Breast epithelium (tissue), 3 donors: ENCODE data around the gene DCTN2.

Experiments used
- POLR2AphosphoS5 ChIP-seq, 3 donors: sonication (generic); formaldehyde crosslinking; IDR thresholded peaks; one replicate each; pipeline ENCODE4 v1.6.1; 2017; ENCODE audit warnings: antibody characterized with exemption in 3 of 3
- TF ChIP-seq, protein P1 (sequence below), 3 donors: fragments of 450-650 bp; IDR thresholded peaks; one replicate each; pipeline ENCODE4 v1.5.1; 2016 to 2017; ENCODE audit warnings: antibody characterized with exemption in 3 of 3, mild to moderate bottlenecking in 3 of 3, moderate library complexity in 3 of 3

DNA sequence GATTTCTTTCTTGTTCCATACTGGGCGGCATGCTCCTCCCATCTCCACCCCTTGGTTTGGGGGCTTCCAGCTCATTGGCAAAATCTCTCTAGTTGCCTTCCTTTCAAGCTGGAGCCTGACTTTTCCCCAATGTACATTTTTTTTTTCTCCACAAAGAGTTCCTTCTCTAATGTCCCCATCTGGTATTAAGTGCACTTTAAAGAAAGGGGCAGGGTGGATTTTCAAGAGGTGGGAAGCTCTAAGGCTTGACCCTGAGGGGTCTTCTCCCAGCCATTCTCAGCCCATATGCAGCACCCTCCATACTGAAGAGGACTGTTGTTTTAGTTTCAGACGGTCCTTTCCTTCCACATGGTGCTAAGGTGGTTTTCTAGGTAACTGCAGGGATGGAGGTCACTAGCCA lies 38.2 kb upstream of the DCTN2 start:
- TF ChIP-seq POLR2AphosphoS5 (IDR thresholded peaks at IDR 0.05): no peak
- TF ChIP-seq, protein P1, sequence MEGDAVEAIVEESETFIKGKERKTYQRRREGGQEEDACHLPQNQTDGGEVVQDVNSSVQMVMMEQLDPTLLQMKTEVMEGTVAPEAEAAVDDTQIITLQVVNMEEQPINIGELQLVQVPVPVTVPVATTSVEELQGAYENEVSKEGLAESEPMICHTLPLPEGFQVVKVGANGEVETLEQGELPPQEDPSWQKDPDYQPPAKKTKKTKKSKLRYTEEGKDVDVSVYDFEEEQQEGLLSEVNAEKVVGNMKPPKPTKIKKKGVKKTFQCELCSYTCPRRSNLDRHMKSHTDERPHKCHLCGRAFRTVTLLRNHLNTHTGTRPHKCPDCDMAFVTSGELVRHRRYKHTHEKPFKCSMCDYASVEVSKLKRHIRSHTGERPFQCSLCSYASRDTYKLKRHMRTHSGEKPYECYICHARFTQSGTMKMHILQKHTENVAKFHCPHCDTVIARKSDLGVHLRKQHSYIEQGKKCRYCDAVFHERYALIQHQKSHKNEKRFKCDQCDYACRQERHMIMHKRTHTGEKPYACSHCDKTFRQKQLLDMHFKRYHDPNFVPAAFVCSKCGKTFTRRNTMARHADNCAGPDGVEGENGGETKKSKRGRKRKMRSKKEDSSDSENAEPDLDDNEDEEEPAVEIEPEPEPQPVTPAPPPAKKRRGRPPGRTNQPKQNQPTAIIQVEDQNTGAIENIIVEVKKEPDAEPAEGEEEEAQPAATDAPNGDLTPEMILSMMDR (IDR thresholded peaks at IDR 0.05): no peak
